SK-N-SH treated with all-trans-retinoic acid at 6 μM for 48 hours (cell line): ENCODE measurements around the gene PDHB.

Source experiments
- ATAC-seq: fragments of 200-7000 bp; cut with Tn5 transposase; 3 replicates; pipeline ENCODE4 v1.9.1; 2020; ENCODE audit warnings: mild to moderate bottlenecking, moderate library complexity
- ARNTL ChIP-seq: fragments of 450-650 bp; formaldehyde crosslinking; IDR thresholded peaks from 2 replicates; pipeline ENCODE4 v1.5.0; 2020; ENCODE audit warnings: low read depth, mild to moderate bottlenecking, moderate library complexity, borderline replicate concordance
- BACH2 ChIP-seq: fragments of 250-450 bp; sonication (Bioruptor Pico); IDR thresholded peaks from 2 replicates; pipeline ENCODE4 v1.9.0; 2021; ENCODE audit warnings: mild to moderate bottlenecking, borderline replicate concordance
- CREB5 ChIP-seq: fragments of 250-450 bp; sonication (Bioruptor Pico); IDR thresholded peaks from 2 replicates; pipeline ENCODE4 v1.5.1; 2020; ENCODE audit warnings: low read depth, mild to moderate bottlenecking, moderate library complexity
- CSDC2 ChIP-seq: fragments of 250-450 bp; sonication (Bioruptor Pico); IDR thresholded peaks from 2 replicates; pipeline ENCODE4 v1.5.0; 2020; ENCODE audit warnings: mild to moderate bottlenecking, moderate library complexity
- ESRRG ChIP-seq: fragments of 250-450 bp; sonication (Bioruptor Pico); IDR thresholded peaks from 2 replicates; pipeline ENCODE4 v1.6.1; 2021; ENCODE audit warnings: mild to moderate bottlenecking
- GLIS3 ChIP-seq: fragments of 250-450 bp; sonication (Bioruptor Pico); IDR thresholded peaks from 2 replicates; pipeline ENCODE4 v1.5.0; 2020; ENCODE audit warnings: mild to moderate bottlenecking, moderate library complexity
- ISL1 ChIP-seq: fragments of 250-450 bp; sonication (Bioruptor Pico); IDR thresholded peaks from 2 replicates; pipeline ENCODE4 v2.1.2; 2022; ENCODE audit warnings: mild to moderate bottlenecking, moderate library complexity
- OSR1 ChIP-seq: fragments of 250-450 bp; sonication (Bioruptor Pico); IDR thresholded peaks from 2 replicates; pipeline ENCODE4 v1.8.0; 2022; ENCODE audit warnings: moderate library complexity, mild to moderate bottlenecking, inconsistent platforms
- PATZ1 ChIP-seq: fragments of 250-450 bp; sonication (Bioruptor Pico); IDR thresholded peaks from 2 replicates; pipeline ENCODE4 v1.8.0; 2020; ENCODE audit warnings: mild to moderate bottlenecking, moderate library complexity, borderline replicate concordance
- POU6F1 ChIP-seq: fragments of 250-450 bp; sonication (Bioruptor Pico); IDR thresholded peaks from 2 replicates; pipeline ENCODE4 v1.8.0; 2021; ENCODE audit warnings: low read depth, mild to moderate bottlenecking, moderate library complexity, borderline replicate concordance
- PPARA ChIP-seq: fragments of 250-450 bp; sonication (Bioruptor Pico); IDR thresholded peaks from 2 replicates; pipeline ENCODE4 v1.5.0; 2020; ENCODE audit warnings: mild to moderate bottlenecking, borderline replicate concordance
- RARB ChIP-seq: fragments of 250-450 bp; sonication (Bioruptor Pico); IDR thresholded peaks from 2 replicates; pipeline ENCODE4 v1.8.0; 2021; ENCODE audit warnings: mild to moderate bottlenecking, moderate library complexity
- SNAI2 ChIP-seq: fragments of 250-450 bp; sonication (Bioruptor Pico); IDR thresholded peaks from 2 replicates; pipeline ENCODE4 v1.5.0; 2020; ENCODE audit warnings: mild to moderate bottlenecking, moderate library complexity
- TCF4 ChIP-seq: fragments of 250-450 bp; sonication (Bioruptor Pico); IDR thresholded peaks from 2 replicates; pipeline ENCODE4 v1.8.0; 2021; ENCODE audit warnings: mild to moderate bottlenecking, moderate library complexity, borderline replicate concordance
- TOX ChIP-seq: fragments of 250-450 bp; sonication (Bioruptor Pico); IDR thresholded peaks from 2 replicates; pipeline ENCODE4 v1.8.0; 2021; ENCODE audit warnings: mild to moderate bottlenecking, moderate library complexity, borderline replicate concordance
- TSHZ2 ChIP-seq: fragments of 250-450 bp; sonication (Bioruptor Pico); IDR thresholded peaks from 2 replicates; pipeline ENCODE4 v1.5.0; 2020; ENCODE audit warnings: mild to moderate bottlenecking, moderate library complexity
- ZC3H10 ChIP-seq: fragments of 250-450 bp; sonication (Bioruptor Pico); IDR thresholded peaks from 2 replicates; pipeline ENCODE4 v1.5.1; 2021; ENCODE audit warnings: mild to moderate bottlenecking, moderate library complexity
- ZFP30 ChIP-seq: fragments of 450-650 bp; formaldehyde crosslinking; IDR thresholded peaks from 2 replicates; pipeline ENCODE4 v1.5.0; 2022; ENCODE audit warnings: mild to moderate bottlenecking, moderate library complexity
- ZNF70 ChIP-seq: fragments of 450-650 bp; formaldehyde crosslinking; IDR thresholded peaks from 2 replicates; pipeline ENCODE4 v1.5.0; 2020; ENCODE audit warnings: mild to moderate bottlenecking, moderate library complexity
- ZNF8 ChIP-seq: fragments of 450-650 bp; formaldehyde crosslinking; IDR thresholded peaks from 2 replicates; pipeline ENCODE4 v1.5.0; 2020; ENCODE audit warnings: mild to moderate bottlenecking, moderate library complexity

PDHB gene

DNA sequence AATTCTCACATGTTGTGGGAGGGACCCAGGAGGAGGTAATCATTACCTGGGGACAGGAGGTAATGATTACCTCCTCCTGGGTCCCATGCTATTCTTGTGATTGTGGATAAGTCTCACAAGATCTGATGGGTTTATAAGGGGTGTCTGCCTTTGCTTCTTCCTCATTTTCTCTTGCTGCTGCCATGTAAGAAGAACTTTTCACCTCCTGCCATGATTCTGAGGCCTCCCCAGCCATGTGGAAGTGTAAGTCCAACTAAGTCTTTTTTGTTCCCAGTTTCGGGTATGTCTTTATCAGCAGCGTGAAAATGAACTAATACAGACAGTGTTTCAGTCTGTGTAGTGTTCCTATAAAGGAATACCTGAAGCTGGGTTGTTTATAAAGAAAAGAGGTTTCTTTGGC is 45.1 kb upstream of the PDHB start:
- ATAC-seq, result no peak
- no peak for TF ChIP-seq GLIS3 (CRISPR knock-in tag)
- no peak for TF ChIP-seq ESRRG (CRISPR knock-in tag)
- TF ChIP-seq ZC3H10 (CRISPR knock-in tag), result no peak
- TF ChIP-seq BACH2 (CRISPR knock-in tag), result no peak
- no peak for TF ChIP-seq TOX (CRISPR knock-in tag)
- TF ChIP-seq CREB5, result no peak
- no peak for TF ChIP-seq ISL1 (CRISPR knock-in tag)
- no peak for TF ChIP-seq ZNF70 (CRISPR knock-in tag)
- no peak for TF ChIP-seq TSHZ2 (CRISPR knock-in tag)

DNA sequence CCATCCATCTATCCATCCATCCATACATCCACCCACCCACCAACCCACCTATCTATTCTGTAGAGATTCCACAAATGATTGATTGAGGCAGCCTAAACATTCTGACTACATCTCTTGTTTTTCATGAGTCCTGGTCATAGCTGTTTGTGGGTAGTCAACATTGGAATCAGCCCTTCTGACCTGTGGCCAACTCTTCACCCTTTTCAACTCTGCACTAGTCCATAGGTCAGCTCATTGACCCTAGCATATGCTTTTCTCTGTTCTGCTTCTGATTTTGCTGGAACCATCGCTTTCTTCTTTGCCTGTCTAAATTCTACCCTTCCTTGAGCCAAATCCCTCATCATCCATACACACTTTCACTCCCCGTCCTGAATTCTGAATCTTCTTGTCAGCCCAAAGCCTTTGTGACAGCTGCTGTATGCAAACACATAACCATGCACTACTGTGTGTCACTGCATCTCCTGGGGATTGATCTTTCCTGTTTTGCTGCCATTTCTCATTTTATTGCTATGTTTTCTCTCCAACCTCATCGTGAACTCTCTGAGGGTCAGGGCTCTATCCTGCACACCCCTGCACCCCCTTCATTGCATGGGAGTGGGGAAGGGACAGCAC is 41.4 kb upstream of the PDHB start:
- no peak for ATAC-seq
- TF ChIP-seq OSR1 (CRISPR knock-in tag), result no peak
- TF ChIP-seq ZFP30 (CRISPR knock-in tag), result no peak
- TF ChIP-seq ZNF8, result no peak
- TF ChIP-seq ISL1 (CRISPR knock-in tag), result no peak

DNA sequence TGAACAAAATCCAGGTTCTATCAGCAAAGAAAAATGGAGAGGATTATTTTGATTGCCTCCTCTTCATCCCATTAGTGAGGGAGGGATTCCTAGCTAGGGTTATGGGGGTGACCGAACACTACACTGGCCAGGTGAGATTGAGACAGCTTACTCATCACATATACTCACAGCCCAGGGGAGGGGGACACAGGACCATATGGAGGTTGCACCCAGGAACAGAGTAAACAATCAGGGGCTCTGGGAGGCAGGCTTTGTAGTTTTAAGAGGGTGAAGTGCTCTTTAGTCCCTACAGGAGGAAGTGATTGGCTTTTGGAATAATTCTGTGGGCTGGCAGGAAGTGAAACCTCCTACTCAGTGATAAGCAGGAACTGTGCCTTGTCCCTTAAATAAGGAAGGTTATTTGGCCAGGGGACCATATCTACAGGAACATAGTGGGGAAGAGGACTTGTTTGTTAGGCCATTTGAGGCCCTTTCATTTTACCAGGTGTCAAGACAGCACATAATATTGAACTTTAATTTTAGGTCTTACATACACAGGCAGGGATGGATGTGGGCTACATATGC is 40.8 kb upstream of the PDHB start:
- no peak for ATAC-seq
- no peak for TF ChIP-seq OSR1 (CRISPR knock-in tag)

GRCh38 chr3:58473275-58473674 is 39.6 kb upstream of the PDHB start:
- no peak for ATAC-seq

More at GRCh38 chr3:58473275-58473674, 39.6 kb upstream of the PDHB start:
- no peak for TF ChIP-seq PPARA
- no peak for TF ChIP-seq SNAI2 (CRISPR knock-in tag)
- TF ChIP-seq ARNTL (CRISPR knock-in tag), result no peak
- TF ChIP-seq CSDC2 (CRISPR knock-in tag), result no peak
- TF ChIP-seq ESRRG (CRISPR knock-in tag), result no peak
- no peak for TF ChIP-seq TCF4 (CRISPR knock-in tag)
- no peak for TF ChIP-seq OSR1 (CRISPR knock-in tag)
- TF ChIP-seq RARB (CRISPR knock-in tag), result no peak
- TF ChIP-seq TOX (CRISPR knock-in tag), result no peak
- no peak for TF ChIP-seq PATZ1 (CRISPR knock-in tag)
- no peak for TF ChIP-seq TSHZ2 (CRISPR knock-in tag)
- TF ChIP-seq ZC3H10 (CRISPR knock-in tag), result no peak
- no peak for TF ChIP-seq BACH2 (CRISPR knock-in tag)
- TF ChIP-seq ZNF70 (CRISPR knock-in tag), result no peak
- no peak for TF ChIP-seq GLIS3 (CRISPR knock-in tag)
- TF ChIP-seq CREB5, result no peak
- TF ChIP-seq ISL1 (CRISPR knock-in tag), result no peak
- TF ChIP-seq POU6F1 (CRISPR knock-in tag), result no peak
- no peak for TF ChIP-seq ZNF8
